ENCODE results near the gene TNK2. TPM values are rescaled to one million over a fixed set of nuclear protein-coding genes. Genes with fewer than 3 reads are reported as not detected.

TNK2 gene
- total RNA-seq, 1 donor from 2014 or later: 56.7 TPM

GRCh38 chr3:195877136-195877715, 31.1 kb downstream of the TNK2 start:
- peaks cover 55% of the 10 kb centered on the region for H3K36me3 ChIP-seq
- DNase-seq (no peak), ATAC-seq (no peak)
- peaks cover 5% of the 10 kb centered on the region for H3K4me1 ChIP-seq
- no peak overlapping the region for H3K27ac ChIP-seq
- intact Hi-C loops (cut with DNase I): no loop called here
- no peak overlapping the region for H3K4me3 ChIP-seq
- H3K27me3 ChIP-seq (ENCODE audit: low read depth): no peaks in the 10 kb centered on the region
- TF ChIP-seq CTCF (IDR thresholded peaks at IDR 0.05): no peak
- no peaks in the 10 kb centered on the region for H3K9me3 ChIP-seq

- Histone ChIP-seq H3K9me3 (no peaks in the 10 kb centered on the region), H3K27me3 (ENCODE audit: low read depth) (no peaks in the 10 kb centered on the region), H3K4me3 (no peak overlapping the region), H3K4me1 (peaks cover 6% of the 10 kb centered on the region), H3K36me3 (peaks cover 55% of the 10 kb centered on the region), H3K27ac (no peak overlapping the region)
- no peak for TF ChIP-seq CTCF (IDR thresholded peaks at IDR 0.05)
- DNase-seq (peak; percentile 81), ATAC-seq (peak; percentile 77 to 83)
- intact Hi-C loops (cut with DNase I): no loop called here
Measured at GRCh38 chr3:195876297-195877064, 31.9 kb downstream of the TNK2 start.

- H3K27ac ChIP-seq: no peak overlapping the region
- DNase-seq (no peak), ATAC-seq (no peak)
- peaks cover 61% of the 10 kb centered on the region for H3K36me3 ChIP-seq
- no peak for TF ChIP-seq CTCF (IDR thresholded peaks at IDR 0.05)
- peaks cover 6% of the 10 kb centered on the region for H3K4me1 ChIP-seq
- no peak overlapping the region for H3K4me3 ChIP-seq
- intact Hi-C loops (cut with DNase I): no loop called here
- H3K27me3 ChIP-seq (ENCODE audit: low read depth): no peaks in the 10 kb centered on the region
- H3K9me3 ChIP-seq: no peaks in the 10 kb centered on the region
Measured at GRCh38 chr3:195875482-195876236, 32.7 kb downstream of the TNK2 start.

GRCh38 chr3:195873971-195874370, 34.4 kb downstream of the TNK2 start:
- no peak for DNase-seq
- H3K27ac ChIP-seq: peak overlapping the region; percentile 71
- peak overlapping the region; percentile 21 for H3K4me3 ChIP-seq
- intact Hi-C loops (cut with DNase I): no loop called here
- H3K4me1 ChIP-seq: peaks cover 6% of the 10 kb centered on the region
- H3K9me3 ChIP-seq: no peaks in the 10 kb centered on the region
- ATAC-seq: peak; percentile 11 to 59
- no peak for TF ChIP-seq CTCF (IDR thresholded peaks at IDR 0.05)
- H3K27me3 ChIP-seq (ENCODE audit: low read depth): no peaks in the 10 kb centered on the region
- peaks cover 65% of the 10 kb centered on the region for H3K36me3 ChIP-seq

- no peaks in the 10 kb centered on the region for H3K27me3 ChIP-seq (ENCODE audit: low read depth)
- H3K36me3 ChIP-seq: peaks cover 63% of the 10 kb centered on the region
- DNase-seq (peak; percentile 66), ATAC-seq (peak; percentile 63 to 73)
- TF ChIP-seq CTCF (IDR thresholded peaks at IDR 0.05): no peak
- intact Hi-C loops (cut with DNase I): no loop called here
- H3K4me1 ChIP-seq: peaks cover 6% of the 10 kb centered on the region
- no peaks in the 10 kb centered on the region for H3K9me3 ChIP-seq
- H3K4me3 ChIP-seq: peak overlapping the region; percentile 21
- H3K27ac ChIP-seq: peak overlapping the region; percentile 71
Measured at GRCh38 chr3:195873281-195873887, 35.0 kb downstream of the TNK2 start.

Measured in lower lobe of right lung (tissue), 2 donors.